MM.1S (cell line): ENCODE data around the gene DHDH.

Experiments used
- DNase-seq: peaks from one replicate; pipeline ENCODE4 v3.0.0-alpha.2; 2015
- H2AFZ ChIP-seq: fragments of 300-600 bp; sonication (generic); 2 replicates; pipeline ENCODE4 v1.6.0; 2016; ENCODE audit warnings: antibody characterized with exemption, low read length
- H3F3A ChIP-seq: fragments of 300-600 bp; sonication (generic); 2 replicates; pipeline ENCODE4 v1.6.1; 2016; ENCODE audit warnings: mild to moderate bottlenecking, antibody characterized with exemption, low read length, moderate library complexity, mixed read lengths; ENCODE audit not compliant: insufficient read depth
- H3K27ac ChIP-seq: fragments of 300-600 bp; sonication (generic); 2 replicates; pipeline ENCODE4 v1.5.1; 2016; ENCODE audit warnings: mild to moderate bottlenecking, low read length
- H3K27me3 ChIP-seq: fragments of 300-600 bp; sonication (generic); replicated peaks from 2 replicates; pipeline ENCODE4 v1.6.0; 2016; ENCODE audit warnings: low read length; ENCODE audit not compliant: insufficient read depth
- H3K36me3 ChIP-seq: fragments of 300-600 bp; sonication (generic); replicated peaks from 2 replicates; pipeline ENCODE4 v1.6.1; 2016; ENCODE audit warnings: mild to moderate bottlenecking, low read length, mixed read lengths; ENCODE audit not compliant: insufficient read depth
- H3K4me1 ChIP-seq: fragments of 300-600 bp; sonication (generic); 2 replicates; pipeline ENCODE4 v1.6.1; 2016; ENCODE audit warnings: low read length, mixed read lengths
- H3K4me2 ChIP-seq: fragments of 300-600 bp; sonication (generic); 2 replicates; pipeline ENCODE4 v1.6.0; 2016; ENCODE audit warnings: low read depth, low read length
- H3K4me3 ChIP-seq: fragments of 300-600 bp; sonication (generic); 2 replicates; pipeline ENCODE4 v1.5.1; 2016; ENCODE audit warnings: low read length, mixed read lengths
- H3K79me2 ChIP-seq: fragments of 300-600 bp; sonication (generic); 2 replicates; pipeline ENCODE4 v1.6.1; 2016; ENCODE audit warnings: mixed run types, low read length, mixed read lengths
- H3K9ac ChIP-seq: fragments of 300-600 bp; sonication (generic); 2 replicates; pipeline ENCODE4 v1.6.1; 2016; ENCODE audit warnings: low read length, mixed read lengths
- H3K9me2 ChIP-seq: fragments of 300-600 bp; sonication (generic); replicated peaks from 2 replicates; pipeline ENCODE4 v1.6.1; 2016; ENCODE audit warnings: mild to moderate bottlenecking, low read length, mixed read lengths; ENCODE audit not compliant: insufficient read depth
- H3K9me3 ChIP-seq: fragments of 300-600 bp; sonication (generic); replicated peaks from 2 replicates; pipeline ENCODE4 v1.6.1; 2016; ENCODE audit warnings: mild to moderate bottlenecking, low read length, mixed read lengths; ENCODE audit not compliant: insufficient read depth
- H4K20me1 ChIP-seq: fragments of 300-600 bp; sonication (generic); 2 replicates; pipeline ENCODE4 v1.6.1; 2016; ENCODE audit warnings: mild to moderate bottlenecking, low read length, moderate library complexity, mixed read lengths; ENCODE audit not compliant: insufficient read depth
- EZH2 ChIP-seq: fragments of 300-600 bp; sonication (generic); optimal IDR thresholded peaks from 2 replicates; pipeline ENCODE3; 2017; ENCODE audit warnings: low read depth, mild to moderate bottlenecking, antibody characterized with exemption, low read length, mixed read lengths
- EZH2phosphoT487 ChIP-seq: fragments of 300-600 bp; sonication (generic); IDR thresholded peaks from 2 replicates; pipeline ENCODE4 v1.6.1; 2018; ENCODE audit warnings: antibody characterized with exemption, low read length
- TF ChIP-seq, protein P1 (sequence below): fragments of 300-600 bp; sonication (generic); IDR thresholded peaks from 2 replicates; pipeline ENCODE4 v1.5.1; 2016; ENCODE audit warnings: antibody characterized with exemption, low read length, mixed read lengths

DHDH gene

DNA sequence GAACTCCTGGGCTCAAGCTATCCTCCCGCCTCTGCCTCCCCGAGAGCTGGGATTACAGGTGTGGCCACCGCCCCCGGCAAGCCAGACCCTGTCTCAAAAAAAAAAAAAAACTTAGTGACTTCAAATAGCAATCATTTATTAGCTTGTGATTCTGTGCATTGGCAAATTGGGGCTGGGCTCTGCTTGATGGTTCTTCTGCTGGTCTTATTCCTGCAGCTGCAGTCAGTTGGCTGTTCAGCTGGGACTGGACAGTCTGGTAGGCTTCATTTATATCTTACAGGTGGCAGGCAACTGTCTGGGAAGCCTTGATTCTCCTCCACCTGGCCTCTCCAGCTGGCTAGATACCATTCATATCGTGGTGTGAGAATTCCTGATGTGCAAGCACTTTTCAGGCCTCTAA is 7.4 kb downstream of the DHDH start:
- Histone ChIP-seq H3K4me1 (no peaks in the 10 kb centered on the region), H3K9me3 (no peaks in the 10 kb centered on the region), H3K9me2 (no peaks in the 10 kb centered on the region), H3K27me3 (no peaks in the 10 kb centered on the region), H3F3A (no peaks in the 10 kb centered on the region), H3K36me3 (no peaks in the 10 kb centered on the region), H3K79me2 (no peaks in the 10 kb centered on the region), H3K27ac (no peak overlapping the region), H3K9ac (no peak overlapping the region), H4K20me1 (no peaks in the 10 kb centered on the region), H3K4me3 (no peak overlapping the region), H2AFZ (no peak overlapping the region), H3K4me2 (no peak overlapping the region)
- TF ChIP-seq EZH2phosphoT487, result no peak
- TF ChIP-seq EZH2, result no peak
- TF ChIP-seq, protein P1, sequence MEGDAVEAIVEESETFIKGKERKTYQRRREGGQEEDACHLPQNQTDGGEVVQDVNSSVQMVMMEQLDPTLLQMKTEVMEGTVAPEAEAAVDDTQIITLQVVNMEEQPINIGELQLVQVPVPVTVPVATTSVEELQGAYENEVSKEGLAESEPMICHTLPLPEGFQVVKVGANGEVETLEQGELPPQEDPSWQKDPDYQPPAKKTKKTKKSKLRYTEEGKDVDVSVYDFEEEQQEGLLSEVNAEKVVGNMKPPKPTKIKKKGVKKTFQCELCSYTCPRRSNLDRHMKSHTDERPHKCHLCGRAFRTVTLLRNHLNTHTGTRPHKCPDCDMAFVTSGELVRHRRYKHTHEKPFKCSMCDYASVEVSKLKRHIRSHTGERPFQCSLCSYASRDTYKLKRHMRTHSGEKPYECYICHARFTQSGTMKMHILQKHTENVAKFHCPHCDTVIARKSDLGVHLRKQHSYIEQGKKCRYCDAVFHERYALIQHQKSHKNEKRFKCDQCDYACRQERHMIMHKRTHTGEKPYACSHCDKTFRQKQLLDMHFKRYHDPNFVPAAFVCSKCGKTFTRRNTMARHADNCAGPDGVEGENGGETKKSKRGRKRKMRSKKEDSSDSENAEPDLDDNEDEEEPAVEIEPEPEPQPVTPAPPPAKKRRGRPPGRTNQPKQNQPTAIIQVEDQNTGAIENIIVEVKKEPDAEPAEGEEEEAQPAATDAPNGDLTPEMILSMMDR, result no peak
- DNase-seq, result no peak

DNA sequence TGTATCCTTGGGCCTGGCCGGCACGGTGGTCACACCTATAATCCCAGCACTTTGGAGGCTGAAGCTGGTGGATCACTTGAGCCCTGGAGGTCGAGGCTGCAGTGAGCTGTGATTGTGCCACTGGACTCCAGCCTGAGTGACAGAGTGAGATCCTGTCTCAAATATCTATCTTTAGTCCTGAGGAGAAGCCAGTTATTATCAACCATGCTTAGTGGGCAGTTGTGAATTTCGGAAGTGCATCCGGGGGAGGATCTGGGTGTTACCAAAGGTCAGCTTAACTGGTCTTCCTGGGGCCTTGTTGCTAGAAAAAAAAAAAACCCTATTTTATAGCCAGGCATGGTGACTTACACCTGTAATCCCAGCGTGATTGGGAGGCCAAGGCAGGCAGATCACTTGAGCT is 9.6 kb downstream of the DHDH start:
- Histone ChIP-seq H3K4me2 (no peak overlapping the region), H3K79me2 (no peaks in the 10 kb centered on the region), H3K9me2 (no peaks in the 10 kb centered on the region), H3F3A (no peaks in the 10 kb centered on the region), H3K4me1 (no peaks in the 10 kb centered on the region), H3K27ac (no peak overlapping the region), H3K4me3 (no peak overlapping the region), H3K36me3 (no peaks in the 10 kb centered on the region), H2AFZ (no peak overlapping the region), H3K27me3 (no peaks in the 10 kb centered on the region), H4K20me1 (no peaks in the 10 kb centered on the region), H3K9me3 (no peaks in the 10 kb centered on the region), H3K9ac (no peak overlapping the region)
- TF ChIP-seq EZH2phosphoT487 (no peak), EZH2 (no peak)
- TF ChIP-seq, protein P1, result no peak
- DNase-seq, result no peak

DNA sequence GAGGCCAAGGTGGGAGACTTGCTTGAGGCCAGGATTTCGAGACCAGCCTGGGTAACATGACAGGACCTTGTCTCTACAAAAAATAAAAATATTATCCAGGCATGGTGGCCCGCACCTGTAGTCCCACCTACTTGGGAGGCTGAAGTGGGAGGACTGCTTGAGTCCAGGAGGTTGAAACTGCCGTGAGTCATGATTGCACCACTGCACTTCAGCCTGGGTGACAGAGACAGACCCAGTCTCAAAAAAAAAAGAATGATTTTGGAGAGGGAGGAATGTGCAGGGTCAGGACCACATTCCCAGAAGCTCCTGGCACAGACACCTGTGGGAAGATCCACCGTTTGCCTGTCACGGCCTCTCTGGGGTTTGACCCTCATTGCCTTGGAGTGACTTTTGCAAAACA is 11.9 kb downstream of the DHDH start:
- Histone ChIP-seq H3K27ac (no peak overlapping the region), H3F3A (no peaks in the 10 kb centered on the region), H3K36me3 (no peaks in the 10 kb centered on the region), H2AFZ (no peak overlapping the region), H3K4me3 (no peak overlapping the region), H3K27me3 (no peaks in the 10 kb centered on the region), H3K4me2 (no peak overlapping the region), H4K20me1 (no peaks in the 10 kb centered on the region), H3K9me3 (no peaks in the 10 kb centered on the region), H3K9ac (no peak overlapping the region), H3K4me1 (no peaks in the 10 kb centered on the region), H3K79me2 (no peaks in the 10 kb centered on the region), H3K9me2 (no peaks in the 10 kb centered on the region)
- TF ChIP-seq EZH2phosphoT487, result no peak
- TF ChIP-seq EZH2, result no peak
- TF ChIP-seq, protein P1, result no peak
- DNase-seq, result no peak
